NCI-H82 (cell line): Measurements from ENCODE around the gene PPP2R2C.

Experiments used
- DNase-seq: peaks from one replicate; lab custom pipeline; 2025; lab: John Stamatoyannopoulos, UW

PPP2R2C gene

GRCh38 chr4:6378493-6379445 lies 93.6 kb downstream of the PPP2R2C start:
- DNase-seq = no peak

- DNase-seq = peak; percentile 41
These were observed 94.6 kb downstream of the PPP2R2C start for GRCh38 chr4:6377626-6378492.

GRCh38 chr4:6375620-6376295 lies 96.7 kb downstream of the PPP2R2C start:
- no peak for DNase-seq

- no peak for DNase-seq
These were observed 97.8 kb downstream of the PPP2R2C start for GRCh38 chr4:6374575-6374974.

GRCh38 chr4:6373541-6374410 lies 98.6 kb downstream of the PPP2R2C start:
- no peak for DNase-seq

GRCh38 chr4:6372649-6373525 lies 99.5 kb downstream of the PPP2R2C start:
- peak; percentile 63 for DNase-seq

GRCh38 chr4:6371812-6372211 lies 100.6 kb downstream of the PPP2R2C start:
- DNase-seq = no peak

- DNase-seq = no peak
These were observed 101.1 kb downstream of the PPP2R2C start for GRCh38 chr4:6371271-6371670.

GRCh38 chr4:6369924-6370645 lies 102.3 kb downstream of the PPP2R2C start:
- no peak for DNase-seq

- no peak for DNase-seq
These were observed 102.9 kb downstream of the PPP2R2C start for GRCh38 chr4:6369511-6369910.

- DNase-seq = no peak
These were observed 103.4 kb downstream of the PPP2R2C start for GRCh38 chr4:6369035-6369434.

GRCh38 chr4:6368601-6369000 lies 103.8 kb downstream of the PPP2R2C start:
- DNase-seq = no peak

- no peak for DNase-seq
These were observed 104.3 kb downstream of the PPP2R2C start for GRCh38 chr4:6368096-6368495.

- no peak for DNase-seq
These were observed 105.0 kb downstream of the PPP2R2C start for GRCh38 chr4:6367371-6367851.

GRCh38 chr4:6366581-6366980 lies 105.8 kb downstream of the PPP2R2C start:
- no peak for DNase-seq

GRCh38 chr4:6365545-6366086 lies 106.8 kb downstream of the PPP2R2C start:
- DNase-seq = no peak

- no peak for DNase-seq
These were observed 107.8 kb downstream of the PPP2R2C start for GRCh38 chr4:6364581-6364980.

- DNase-seq = no peak
These were observed 108.3 kb downstream of the PPP2R2C start for GRCh38 chr4:6364146-6364545.

GRCh38 chr4:6362896-6363295 lies 109.5 kb downstream of the PPP2R2C start:
- DNase-seq = no peak
